Neural cell (in vitro differentiated cells): ENCODE measurements around the gene AKT1. TPM values are rescaled to one million over a fixed set of nuclear protein-coding genes. Genes with fewer than 3 reads are reported as not detected.

Source experiments
- H2AFZ ChIP-seq: fragments of 200-600, 300-800 bp; sonication (generic), shearing (Covaris generic); 2 replicates; pipeline ENCODE4 v1.6.0; 2014; ENCODE audit warnings: low read depth, mild to moderate bottlenecking, antibody characterized with exemption, low read length, moderate library complexity
- H3F3A ChIP-seq: fragments of 200-600 bp; shearing (Covaris generic); 2 replicates; pipeline ENCODE4 v1.6.1; 2016; ENCODE audit warnings: mild to moderate bottlenecking, moderate library complexity, mixed read lengths, antibody characterized with exemption, low read length; ENCODE audit not compliant: insufficient read depth, poor library complexity, severe bottlenecking
- H3K27ac ChIP-seq: fragments of 200-600, 300-800 bp; sonication (generic), shearing (Covaris generic); 2 replicates; pipeline ENCODE4 v1.5.1; 2014; ENCODE audit warnings: mild to moderate bottlenecking, low read length, moderate library complexity
- H3K27me3 ChIP-seq: fragments of 300-800, 200-600 bp; sonication (generic), shearing (Covaris generic); 2 replicates; pipeline ENCODE4 v1.6.0; 2014; ENCODE audit warnings: mild to moderate bottlenecking, low read depth, low read length, moderate library complexity; ENCODE audit not compliant: insufficient read depth
- H3K36me3 ChIP-seq: fragments of 300-800, 200-600 bp; sonication (generic), shearing (Covaris generic); 2 replicates; pipeline ENCODE4 v1.5.1; 2014; ENCODE audit warnings: mild to moderate bottlenecking, antibody characterized with exemption, low read length, moderate library complexity; ENCODE audit not compliant: insufficient read depth
- H3K4me2 ChIP-seq: fragments of 300-800, 200-600 bp; sonication (generic), shearing (Covaris generic); 2 replicates; pipeline ENCODE4 v1.6.0; 2014; ENCODE audit warnings: mild to moderate bottlenecking, low read length
- H3K4me3 ChIP-seq: fragments of 300-800, 200-600 bp; sonication (generic), shearing (Covaris generic); 2 replicates; pipeline ENCODE4 v1.5.1; 2014; ENCODE audit warnings: mild to moderate bottlenecking, low read length, moderate library complexity
- H3K79me2 ChIP-seq: fragments of 200-600 bp; shearing (Covaris generic); replicated peaks from 2 replicates; pipeline ENCODE4 v1.6.0; 2014; ENCODE audit warnings: mild to moderate bottlenecking, low read length, moderate library complexity; ENCODE audit not compliant: insufficient read depth
- H3K9ac ChIP-seq: fragments of 300-800, 200-600 bp; sonication (generic), shearing (Covaris generic); 2 replicates; pipeline ENCODE4 v1.6.1; 2016; ENCODE audit warnings: mild to moderate bottlenecking, low read length, mixed read lengths
- H3K9me2 ChIP-seq: fragments of 200-600 bp; shearing (Covaris generic); 2 replicates; pipeline ENCODE4 v1.6.1; 2016; ENCODE audit warnings: mild to moderate bottlenecking, low read length, mixed read lengths; ENCODE audit not compliant: insufficient read depth
- H3K9me3 ChIP-seq: fragments of 200-600, 300-800 bp; sonication (generic), shearing (Covaris generic); 2 replicates; pipeline ENCODE4 v1.6.1; 2016; ENCODE audit warnings: mild to moderate bottlenecking, mixed run types, low read length, moderate library complexity, mixed read lengths
- H4K20me1 ChIP-seq: fragments of 200-600 bp; shearing (Covaris generic); 2 replicates; pipeline ENCODE4 v1.6.1; 2016; ENCODE audit warnings: mild to moderate bottlenecking, mixed run types; ENCODE audit not compliant: insufficient read depth
- EP300 ChIP-seq: fragments of 450-650 bp; conservative IDR thresholded peaks from 2 replicates; pipeline ENCODE4 v1.6.1; 2014; ENCODE audit warnings: antibody characterized with exemption, mild to moderate bottlenecking, moderate library complexity; ENCODE audit not compliant: poor library complexity, severe bottlenecking
- EZH2 ChIP-seq: fragments of 200-600, 300-800 bp; shearing (Covaris generic), sonication (generic); IDR thresholded peaks from 2 replicates; pipeline ENCODE4 v1.6.1; 2014; ENCODE audit warnings: antibody characterized with exemption, low read length, borderline replicate concordance, mild to moderate bottlenecking; ENCODE audit not compliant: insufficient read depth, poor library complexity, severe bottlenecking
- MXI1 ChIP-seq: fragments of 450-650 bp; conservative IDR thresholded peaks from 2 replicates; pipeline ENCODE4 v1.6.1; 2014; ENCODE audit warnings: antibody characterized with exemption, mild to moderate bottlenecking; ENCODE audit not compliant: poor library complexity, severe bottlenecking
- POLR2AphosphoS5 ChIP-seq: IDR thresholded peaks from 2 replicates; pipeline ENCODE4 v1.6.1; 2012
- RAD21 ChIP-seq: fragments of 450-650 bp; conservative IDR thresholded peaks from 2 replicates; pipeline ENCODE4 v1.6.1; 2014; ENCODE audit warnings: antibody characterized with exemption, mild to moderate bottlenecking, moderate library complexity
- SMC3 ChIP-seq: fragments of 450-650 bp; conservative IDR thresholded peaks from 2 replicates; pipeline ENCODE4 v1.6.1; 2014; ENCODE audit warnings: antibody characterized with exemption, mild to moderate bottlenecking, moderate library complexity; ENCODE audit not compliant: poor library complexity
- TAF1 ChIP-seq: IDR thresholded peaks from 2 replicates; pipeline ENCODE4 v1.6.1; 2012; ENCODE audit warnings: low read depth
- polyA plus RNA-seq: library from polyadenylated mRNA; depleted of rRNA; stranded (reverse); fragments of >200 nt; gene quantifications from 2 replicates; pipeline ENCODE4 v1.2.3, GENCODE V29; 2014
- TF ChIP-seq, protein P1 (sequence below): IDR thresholded peaks from 2 replicates; pipeline ENCODE4 v1.6.1; 2012; ENCODE audit warnings: borderline replicate concordance
- TF ChIP-seq, protein P2 (sequence below): fragments of 450-650 bp; IDR thresholded peaks from 2 replicates; pipeline ENCODE4 v1.5.1; 2014; ENCODE audit warnings: antibody characterized with exemption, mild to moderate bottlenecking, moderate library complexity; ENCODE audit not compliant: poor library complexity, severe bottlenecking

The AKT1 gene
- polyA plus RNA-seq, 1 donor from 2014 or later, result 159 TPM

DNA sequence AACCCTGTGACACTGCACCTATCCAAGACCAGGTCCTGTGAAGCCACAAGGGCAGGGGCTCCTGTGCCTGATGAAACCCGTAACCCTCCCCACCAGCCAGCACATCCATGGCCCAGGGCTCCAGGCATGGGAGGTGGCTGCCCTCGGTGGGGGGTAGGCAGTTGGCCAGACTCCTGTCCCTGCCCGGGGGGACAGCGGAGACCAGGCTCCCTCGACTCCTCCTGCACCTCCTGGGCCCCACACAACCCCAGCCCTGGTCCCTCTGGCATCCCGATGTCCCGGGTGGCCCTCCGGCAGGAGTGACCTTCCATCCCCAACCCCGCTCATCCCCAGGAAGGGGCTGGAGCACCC, 11.4 kb downstream of the AKT1 start:
- no peak overlapping the region for H3K27ac ChIP-seq
- TF ChIP-seq RAD21, result no peak
- TF ChIP-seq, protein P1, sequence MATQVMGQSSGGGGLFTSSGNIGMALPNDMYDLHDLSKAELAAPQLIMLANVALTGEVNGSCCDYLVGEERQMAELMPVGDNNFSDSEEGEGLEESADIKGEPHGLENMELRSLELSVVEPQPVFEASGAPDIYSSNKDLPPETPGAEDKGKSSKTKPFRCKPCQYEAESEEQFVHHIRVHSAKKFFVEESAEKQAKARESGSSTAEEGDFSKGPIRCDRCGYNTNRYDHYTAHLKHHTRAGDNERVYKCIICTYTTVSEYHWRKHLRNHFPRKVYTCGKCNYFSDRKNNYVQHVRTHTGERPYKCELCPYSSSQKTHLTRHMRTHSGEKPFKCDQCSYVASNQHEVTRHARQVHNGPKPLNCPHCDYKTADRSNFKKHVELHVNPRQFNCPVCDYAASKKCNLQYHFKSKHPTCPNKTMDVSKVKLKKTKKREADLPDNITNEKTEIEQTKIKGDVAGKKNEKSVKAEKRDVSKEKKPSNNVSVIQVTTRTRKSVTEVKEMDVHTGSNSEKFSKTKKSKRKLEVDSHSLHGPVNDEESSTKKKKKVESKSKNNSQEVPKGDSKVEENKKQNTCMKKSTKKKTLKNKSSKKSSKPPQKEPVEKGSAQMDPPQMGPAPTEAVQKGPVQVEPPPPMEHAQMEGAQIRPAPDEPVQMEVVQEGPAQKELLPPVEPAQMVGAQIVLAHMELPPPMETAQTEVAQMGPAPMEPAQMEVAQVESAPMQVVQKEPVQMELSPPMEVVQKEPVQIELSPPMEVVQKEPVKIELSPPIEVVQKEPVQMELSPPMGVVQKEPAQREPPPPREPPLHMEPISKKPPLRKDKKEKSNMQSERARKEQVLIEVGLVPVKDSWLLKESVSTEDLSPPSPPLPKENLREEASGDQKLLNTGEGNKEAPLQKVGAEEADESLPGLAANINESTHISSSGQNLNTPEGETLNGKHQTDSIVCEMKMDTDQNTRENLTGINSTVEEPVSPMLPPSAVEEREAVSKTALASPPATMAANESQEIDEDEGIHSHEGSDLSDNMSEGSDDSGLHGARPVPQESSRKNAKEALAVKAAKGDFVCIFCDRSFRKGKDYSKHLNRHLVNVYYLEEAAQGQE, result no peak
- H3K36me3 ChIP-seq, result no peaks in the 10 kb centered on the region
- H3K79me2 ChIP-seq, result no peaks in the 10 kb centered on the region
- no peaks in the 10 kb centered on the region for H3K27me3 ChIP-seq
- H2AFZ ChIP-seq, result no peak overlapping the region
- H3F3A ChIP-seq, result no peaks in the 10 kb centered on the region
- H3K4me3 ChIP-seq, result no peak overlapping the region
- no peak overlapping the region for H3K9ac ChIP-seq
- no peaks in the 10 kb centered on the region for H4K20me1 ChIP-seq
- H3K9me2 ChIP-seq, result no peaks in the 10 kb centered on the region
- no peaks in the 10 kb centered on the region for H3K9me3 ChIP-seq
- H3K4me2 ChIP-seq, result no peak overlapping the region

DNA sequence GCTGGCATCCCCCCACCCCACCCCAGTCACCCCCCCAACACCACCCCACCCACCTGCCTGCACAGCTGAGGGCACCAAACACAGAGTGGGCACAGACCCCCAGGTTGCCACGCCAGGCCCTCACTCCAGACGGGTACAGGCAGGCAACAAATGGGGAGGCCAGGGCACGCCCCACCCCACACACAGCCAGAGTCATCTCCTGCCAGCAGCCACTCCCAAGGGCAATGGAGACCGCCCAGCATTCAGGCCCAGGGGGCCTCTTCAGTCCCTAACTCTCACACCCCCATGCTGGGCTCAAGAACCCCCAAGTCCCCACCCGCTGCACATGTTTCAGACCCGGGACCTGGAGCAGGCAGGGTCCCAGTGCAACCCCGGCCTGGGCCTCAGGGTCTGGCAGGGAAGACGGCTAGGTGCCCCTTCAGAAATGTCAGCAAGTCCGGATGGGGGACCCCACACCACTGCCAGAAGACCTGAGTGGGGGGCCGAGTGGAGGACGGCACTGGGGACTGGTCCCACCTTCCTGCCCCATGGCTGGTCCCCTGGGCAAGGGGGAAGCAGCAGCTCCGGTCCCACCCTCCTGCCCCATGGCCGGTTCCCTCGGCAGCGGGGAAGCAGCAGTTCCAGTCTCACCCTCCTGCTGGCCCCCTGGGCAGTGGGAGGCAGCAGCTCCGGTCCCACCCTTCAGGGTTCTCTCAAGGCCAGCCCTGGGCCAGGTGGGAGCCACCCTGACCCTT, 11.9 kb downstream of the AKT1 start:
- H4K20me1 ChIP-seq, result no peaks in the 10 kb centered on the region
- no peaks in the 10 kb centered on the region for H3K36me3 ChIP-seq
- no peaks in the 10 kb centered on the region for H3K9me2 ChIP-seq
- no peaks in the 10 kb centered on the region for H3K27me3 ChIP-seq
- no peaks in the 10 kb centered on the region for H3K9me3 ChIP-seq
- no peak overlapping the region for H3K9ac ChIP-seq
- H3F3A ChIP-seq, result no peaks in the 10 kb centered on the region
- H3K79me2 ChIP-seq, result no peaks in the 10 kb centered on the region
- no peak overlapping the region for H2AFZ ChIP-seq
- no peak overlapping the region for H3K27ac ChIP-seq
- H3K4me2 ChIP-seq, result no peak overlapping the region
- TF ChIP-seq POLR2AphosphoS5, result no peak
- TF ChIP-seq MXI1, result no peak
- no peak for TF ChIP-seq EZH2
- TF ChIP-seq, protein P2, sequence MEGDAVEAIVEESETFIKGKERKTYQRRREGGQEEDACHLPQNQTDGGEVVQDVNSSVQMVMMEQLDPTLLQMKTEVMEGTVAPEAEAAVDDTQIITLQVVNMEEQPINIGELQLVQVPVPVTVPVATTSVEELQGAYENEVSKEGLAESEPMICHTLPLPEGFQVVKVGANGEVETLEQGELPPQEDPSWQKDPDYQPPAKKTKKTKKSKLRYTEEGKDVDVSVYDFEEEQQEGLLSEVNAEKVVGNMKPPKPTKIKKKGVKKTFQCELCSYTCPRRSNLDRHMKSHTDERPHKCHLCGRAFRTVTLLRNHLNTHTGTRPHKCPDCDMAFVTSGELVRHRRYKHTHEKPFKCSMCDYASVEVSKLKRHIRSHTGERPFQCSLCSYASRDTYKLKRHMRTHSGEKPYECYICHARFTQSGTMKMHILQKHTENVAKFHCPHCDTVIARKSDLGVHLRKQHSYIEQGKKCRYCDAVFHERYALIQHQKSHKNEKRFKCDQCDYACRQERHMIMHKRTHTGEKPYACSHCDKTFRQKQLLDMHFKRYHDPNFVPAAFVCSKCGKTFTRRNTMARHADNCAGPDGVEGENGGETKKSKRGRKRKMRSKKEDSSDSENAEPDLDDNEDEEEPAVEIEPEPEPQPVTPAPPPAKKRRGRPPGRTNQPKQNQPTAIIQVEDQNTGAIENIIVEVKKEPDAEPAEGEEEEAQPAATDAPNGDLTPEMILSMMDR, result no peak
- no peak for TF ChIP-seq EP300
- TF ChIP-seq TAF1, result no peak
- no peak overlapping the region for H3K4me3 ChIP-seq

DNA sequence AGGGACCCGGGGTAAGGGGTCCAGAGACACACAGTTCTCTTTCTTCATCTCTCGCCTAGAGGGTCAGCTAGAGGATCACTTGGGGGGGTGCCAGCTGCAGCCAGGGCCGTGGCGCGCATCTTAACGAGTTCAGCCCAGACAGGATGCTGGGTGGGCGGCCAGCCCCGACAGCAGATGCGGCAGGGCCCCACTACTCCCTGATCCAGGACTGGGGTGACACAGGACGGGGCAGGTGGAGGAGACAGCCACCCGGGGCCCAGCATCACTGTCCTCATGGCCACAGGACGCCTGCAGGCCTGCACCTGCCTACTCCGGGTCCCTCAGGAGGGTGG, 12.8 kb downstream of the AKT1 start:
- Histone ChIP-seq H3K36me3 (no peaks in the 10 kb centered on the region), H3K4me2 (no peak overlapping the region), H3K4me3 (no peak overlapping the region), H3K79me2 (no peaks in the 10 kb centered on the region), H3K9me3 (no peaks in the 10 kb centered on the region), H3F3A (no peaks in the 10 kb centered on the region), H3K9me2 (no peaks in the 10 kb centered on the region), H2AFZ (no peak overlapping the region), H3K27ac (no peak overlapping the region), H3K27me3 (no peaks in the 10 kb centered on the region), H3K9ac (no peak overlapping the region), H4K20me1 (no peaks in the 10 kb centered on the region)
- no peak for TF ChIP-seq SMC3
- TF ChIP-seq RAD21, result no peak
- no peak for TF ChIP-seq POLR2AphosphoS5
- TF ChIP-seq MXI1, result no peak
- no peak for TF ChIP-seq EP300
- TF ChIP-seq, protein P2, result no peak
- no peak for TF ChIP-seq TAF1
